Fibroblast of skin of scalp (primary cell): ENCODE measurements around the gene EFNA4.
A peak's percentile ranks its signal among the peaks of the same experiment; 100 is the strongest.

Experiments
- DNase-seq: peaks from one replicate; pipeline ENCODE4 v3.0.0-alpha.2; 2013

Gene EFNA4

GRCh38 chr1:155052439-155053395 is 10.8 kb upstream of the EFNA4 start:
- DNase-seq: no peak

GRCh38 chr1:155053531-155054105 is 9.9 kb upstream of the EFNA4 start:
- DNase-seq: no peak

GRCh38 chr1:155057104-155057503 is 6.4 kb upstream of the EFNA4 start:
- DNase-seq: no peak

GRCh38 chr1:155057788-155058211 is 5.7 kb upstream of the EFNA4 start:
- DNase-seq: no peak

GRCh38 chr1:155060736-155061135 is 2.8 kb upstream of the EFNA4 start:
- DNase-seq: no peak

- peak; percentile 84 for DNase-seq
These were observed 2.0 kb upstream of the EFNA4 start for GRCh38 chr1:155061381-155062150.

GRCh38 chr1:155062151-155062686 is 1.3 kb upstream of the EFNA4 start:
- no peak for DNase-seq

- DNase-seq: peak; percentile 51
These were observed 683 bp upstream of the EFNA4 start for GRCh38 chr1:155062702-155063411.

- no peak for DNase-seq
These were observed 731 bp downstream of the EFNA4 start for GRCh38 chr1:155064111-155064831.

- DNase-seq: no peak
These were observed 1.4 kb downstream of the EFNA4 start for GRCh38 chr1:155064832-155065429.

- no peak for DNase-seq
These were observed 3.2 kb downstream of the EFNA4 start for GRCh38 chr1:155066777-155067176.

- no peak for DNase-seq
These were observed 5.1 kb downstream of the EFNA4 start for GRCh38 chr1:155068599-155068998.

- DNase-seq: no peak
These were observed 6.1 kb downstream of the EFNA4 start for GRCh38 chr1:155069551-155070157.

- DNase-seq: no peak
These were observed 6.7 kb downstream of the EFNA4 start for GRCh38 chr1:155070158-155070621.

- peak; percentile 42 for DNase-seq
These were observed 7.4 kb downstream of the EFNA4 start for GRCh38 chr1:155070721-155071569.

- DNase-seq: no peak
These were observed 8.2 kb downstream of the EFNA4 start for GRCh38 chr1:155071701-155072100.

- DNase-seq: no peak
These were observed 9.2 kb downstream of the EFNA4 start for GRCh38 chr1:155072531-155073289.

- no peak for DNase-seq
These were observed 10.1 kb downstream of the EFNA4 start for GRCh38 chr1:155073377-155074242.
